H1 (cell line): Measurements from ENCODE around the gene BTBD10. TPM values are rescaled to one million over a fixed set of nuclear protein-coding genes. Genes with fewer than 3 reads are reported as not detected.

ENCODE experiments used
- CTCF ChIA-PET: fragments of 300-600 bp; sonication (Branson Sonifier 250); formaldehyde crosslinking; loops from one replicate; lab custom pipeline; 2021; ENCODE audit not compliant: partially characterized antibody; lab: Charles Lee
- POLR2A ChIA-PET: fragments of 300-600 bp; sonication (Branson Sonifier 250); formaldehyde crosslinking; loops from one replicate; lab custom pipeline; 2021; ENCODE audit warnings: inconsistent platforms; ENCODE audit not compliant: partially characterized antibody; lab: Charles Lee
- DNase-seq, 2 experiments: peaks; one replicate each; pipeline versions ENCODE4 v3.0.0 to v3.0.0-alpha.2; 2010 to 2022; ENCODE audit warnings: low spot score in 2 of 2, low read depth in 1 of 2, mixed read lengths in 1 of 2
- FAIRE-seq: peaks from 2 replicates; lab custom pipeline; 2011; peaks lifted over from hg19 to GRCh38; lab: Jason Lieb, UNC
- H2AFZ ChIP-seq: 2 replicates; pipeline ENCODE4 v1.8.1; 2012; ENCODE audit warnings: low read length, inconsistent platforms
- H2AK5ac ChIP-seq: 2 replicates; pipeline ENCODE4 v1.6.1; 2013; ENCODE audit warnings: low read depth, low read length
- H2BK120ac ChIP-seq: replicated peaks from 2 replicates; pipeline ENCODE3; 2013; ENCODE audit warnings: low read depth, low read length, inconsistent platforms
- H2BK12ac ChIP-seq: 2 replicates; pipeline ENCODE4 v1.6.1; 2013; ENCODE audit warnings: low read depth, low read length
- H2BK15ac ChIP-seq: 2 replicates; pipeline ENCODE4 v1.6.1; 2013; ENCODE audit warnings: low read length
- H2BK20ac ChIP-seq: 2 replicates; pipeline ENCODE4 v1.6.1; 2013; ENCODE audit warnings: low read length
- H2BK5ac ChIP-seq: 2 replicates; pipeline ENCODE4 v1.6.1; 2013; ENCODE audit warnings: low read depth, low read length
- H3K14ac ChIP-seq: 2 replicates; pipeline ENCODE4 v1.6.1; 2013; ENCODE audit warnings: inconsistent platforms; ENCODE audit not compliant: insufficient read length
- H3K18ac ChIP-seq: 2 replicates; pipeline ENCODE4 v1.6.1; 2013; ENCODE audit warnings: low read length; ENCODE audit errors: extremely low read depth
- H3K23ac ChIP-seq: 2 replicates; pipeline ENCODE4 v1.6.1; 2013; ENCODE audit warnings: inconsistent platforms; ENCODE audit not compliant: insufficient read length
- H3K23me2 ChIP-seq: 2 replicates; pipeline ENCODE4 v1.6.1; 2013; ENCODE audit warnings: low read depth, low read length
- H3K27ac ChIP-seq: 2 replicates; pipeline ENCODE4 v1.6.1; 2011; ENCODE audit warnings: low read depth, low read length, inconsistent platforms
- H3K27me3 ChIP-seq, 4 experiments: replicated peaks in 1 of 4; 1 replicate in 1 of 4; 2 replicates in 3 of 4; pipeline versions ENCODE4 v1.6.1 to v1.8.1; 2011 to 2013; ENCODE audit warnings: low read length in 3 of 4, mild to moderate bottlenecking in 3 of 4, inconsistent platforms in 2 of 4, mixed read lengths in 2 of 4, moderate library complexity in 1 of 4; ENCODE audit not compliant: control insufficient read depth in 3 of 4, insufficient read depth in 3 of 4; ENCODE audit errors: extremely low read depth in 1 of 4
- H3K36me3 ChIP-seq, 4 experiments: 2 replicates each; pipeline versions ENCODE4 v1.6.1 to v1.8.1; 2011 to 2013; ENCODE audit warnings: mild to moderate bottlenecking in 4 of 4, low read length in 3 of 4, moderate library complexity in 2 of 4, control low read depth in 1 of 4, inconsistent platforms in 1 of 4; ENCODE audit not compliant: insufficient read depth in 4 of 4, control insufficient read depth in 2 of 4
- H3K4ac ChIP-seq: replicated peaks from 2 replicates; pipeline ENCODE3; 2013; ENCODE audit warnings: low read length, low read depth, mixed read lengths, inconsistent platforms; ENCODE audit not compliant: insufficient read length
- H3K4me1 ChIP-seq, 4 experiments: replicated peaks in 1 of 4; 1 replicate in 1 of 4; 2 replicates in 3 of 4; pipeline versions ENCODE4 v1.6.1 to v1.8.1; 2011 to 2013; ENCODE audit warnings: low read length in 3 of 4, inconsistent platforms in 2 of 4, mixed read lengths in 1 of 4; ENCODE audit not compliant: insufficient read depth in 4 of 4, control insufficient read depth in 3 of 4
- H3K4me2 ChIP-seq, 2 experiments: 2 replicates each; pipeline versions ENCODE4 v1.6.1 to v1.8.1; 2011 to 2013; ENCODE audit warnings: low read depth in 2 of 2, low read length in 2 of 2, control low read depth in 1 of 2, inconsistent platforms in 1 of 2, mild to moderate bottlenecking in 1 of 2; ENCODE audit not compliant: insufficient read depth in 1 of 2
- H3K4me3 ChIP-seq, 4 experiments: fragments of 200-600, 300-600 bp in 1 of 4; sonication (generic), shearing (Covaris generic), sonication (Bioruptor Twin) in 1 of 4; 2 replicates each; pipeline versions ENCODE4 v1.5.1 to v1.8.1; 2011 to 2016; ENCODE audit warnings: low read length in 4 of 4, low read depth in 3 of 4, control low read depth in 2 of 4, inconsistent platforms in 2 of 4, mild to moderate bottlenecking in 2 of 4, mixed read lengths in 1 of 4, moderate library complexity in 1 of 4; ENCODE audit not compliant: insufficient read depth in 2 of 4; ENCODE audit errors: extremely low read depth in 1 of 4
- H3K56ac ChIP-seq: replicated peaks from 2 replicates; pipeline ENCODE3; 2013; ENCODE audit warnings: low read depth, mild to moderate bottlenecking, mixed read lengths, low read length, inconsistent platforms; ENCODE audit not compliant: insufficient read length
- H3K79me1 ChIP-seq: 2 replicates; pipeline ENCODE4 v1.6.1; 2013; ENCODE audit warnings: low read depth, low read length, control low read depth
- H3K79me2 ChIP-seq, 2 experiments: 2 replicates each; pipeline versions ENCODE4 v1.6.1 to v1.8.1; 2012 to 2013; ENCODE audit warnings: low read length in 2 of 2, mild to moderate bottlenecking in 2 of 2, inconsistent platforms in 1 of 2; ENCODE audit not compliant: insufficient read depth in 2 of 2, control insufficient read depth in 1 of 2
- H3K9ac ChIP-seq, 4 experiments: replicated peaks in 1 of 4; 1 replicate in 1 of 4; 2 replicates in 3 of 4; pipeline versions ENCODE4 v1.6.1 to v1.8.1; 2011 to 2013; ENCODE audit warnings: low read depth in 3 of 4, low read length in 3 of 4, control low read depth in 2 of 4, mild to moderate bottlenecking in 2 of 4, moderate library complexity in 2 of 4, inconsistent platforms in 1 of 4; ENCODE audit errors: extremely low read depth in 1 of 4
- H3K9me3 ChIP-seq, 2 experiments: 2 replicates each; pipeline versions ENCODE4 v1.6.1 to v1.8.1; 2012 to 2013; ENCODE audit warnings: mild to moderate bottlenecking in 2 of 2, moderate library complexity in 2 of 2, control low read depth in 1 of 2, inconsistent platforms in 1 of 2, low read depth in 1 of 2, low read length in 1 of 2, mixed read lengths in 1 of 2; ENCODE audit not compliant: insufficient read depth in 2 of 2
- H4K20me1 ChIP-seq, 2 experiments: replicated peaks in 1 of 2; 2 replicates each; pipeline versions ENCODE3 to v1.8.1; 2011 to 2013; ENCODE audit warnings: inconsistent platforms in 2 of 2, low read length in 2 of 2, mild to moderate bottlenecking in 1 of 2; ENCODE audit not compliant: insufficient read depth in 2 of 2, control insufficient read depth in 1 of 2
- H4K5ac ChIP-seq: 2 replicates; pipeline ENCODE4 v1.6.1; 2013; ENCODE audit warnings: low read length, low read depth, mixed read lengths, inconsistent platforms; ENCODE audit not compliant: insufficient read length
- H4K8ac ChIP-seq: 2 replicates; pipeline ENCODE4 v1.8.0; 2013; ENCODE audit warnings: mild to moderate bottlenecking, moderate library complexity, low read length, inconsistent platforms; ENCODE audit not compliant: insufficient read depth; ENCODE audit errors: extremely low read depth
- H4K91ac ChIP-seq: replicated peaks from 2 replicates; pipeline ENCODE3; 2013; ENCODE audit warnings: low read length, mixed read lengths, inconsistent platforms; ENCODE audit not compliant: insufficient read length
- BACH1 ChIP-seq: IDR thresholded peaks from 2 replicates; pipeline ENCODE4 v1.6.1; 2012; ENCODE audit warnings: low read length, improper control_type of control experiment
- BCL11A ChIP-seq, 2 experiments: IDR thresholded peaks; one replicate each; pipeline ENCODE4 v1.6.1; 2011; ENCODE audit warnings: low read depth in 2 of 2, low read length in 2 of 2, mild to moderate bottlenecking in 2 of 2
- BRCA1 ChIP-seq: IDR thresholded peaks from 2 replicates; pipeline ENCODE4 v1.6.1; 2012; ENCODE audit warnings: low read depth, low read length, improper control_type of control experiment
- CEBPB ChIP-seq: IDR thresholded peaks from 2 replicates; pipeline ENCODE4 v1.6.1; 2012; ENCODE audit warnings: low read depth, low read length
- CHD1 ChIP-seq: IDR thresholded peaks from 2 replicates; pipeline ENCODE4 v1.6.1; 2012; ENCODE audit warnings: low read depth, low read length, improper control_type of control experiment
- EZH2 ChIP-seq: fragments of 200-600 bp; sonication (generic); IDR thresholded peaks from 2 replicates; pipeline ENCODE4 v1.7.1; 2012; ENCODE audit warnings: low read depth, mild to moderate bottlenecking, moderate library complexity, low read length, inconsistent platforms; ENCODE audit not compliant: severe bottlenecking
- NRF1 ChIP-seq: IDR thresholded peaks from 2 replicates; pipeline ENCODE4 v1.6.1; 2011; ENCODE audit warnings: mild to moderate bottlenecking, low read depth, low read length, improper control_type of control experiment
- POLR2AphosphoS5 ChIP-seq: IDR thresholded peaks from 2 replicates; pipeline ENCODE4 v1.6.1; 2011; ENCODE audit warnings: low read depth, low read length
- RNF2 ChIP-seq: fragments of 200-900, 300-1000 bp; sonication (generic); IDR thresholded peaks from 2 replicates; pipeline ENCODE4 v1.7.1; 2016; ENCODE audit warnings: borderline replicate concordance, low read depth, mild to moderate bottlenecking, antibody characterized with exemption, low read length; ENCODE audit not compliant: poor library complexity, severe bottlenecking; ENCODE audit errors: missing control alignments
- SP1 ChIP-seq: IDR thresholded peaks from 2 replicates; pipeline ENCODE4 v1.6.1; 2011; ENCODE audit warnings: low read depth, low read length
- USF2 ChIP-seq: IDR thresholded peaks from 2 replicates; pipeline ENCODE4 v1.6.1; 2011; ENCODE audit warnings: low read length, improper control_type of control experiment
- WGBS, 2 experiments: shearing (Covaris generic) in 1 of 2; methylation state at CpG; one replicate each; pipeline versions ENCODE4 v1.1.6 to v1.1.7; 2013 to 2015; ENCODE audit warnings: low lambda C conversion rate in 2 of 2, mixed read lengths in 2 of 2, inconsistent platforms in 1 of 2, low coverage in 1 of 2, missing lambda C conversion rate in 1 of 2; ENCODE audit not compliant: insufficient replicate concordance in 2 of 2, insufficient coverage in 1 of 2, insufficient read length in 1 of 2; ENCODE audit errors: extremely low coverage in 1 of 2, missing lambda C conversion rate in 1 of 2; 5-methylcytosine and 5-hydroxymethylcytosine counted together
- polyA plus RNA-seq, 7 experiments: library from polyadenylated mRNA; depleted of rRNA in 3 of 7; stranded (reverse) in 5 of 7; unstranded in 2 of 7; fragments of >200 nt in 5 of 7; fragments of 200-250 nt in 2 of 7; gene quantifications; 1 replicate in 5 of 7; 2 replicates in 1 of 7; 4 replicates in 1 of 7; pipeline versions ENCODE4 v1.2.1 to v1.2.3, GENCODE V29; 2011 to 2013; ENCODE audit warnings: missing spikeins in 2 of 7, mixed read lengths in 2 of 7
- total RNA-seq: library from RNA; stranded (reverse); fragmentation: NEBNext Ultra II Directional; extraction: Animal tissue kit (Norgen Biotek cat#: 25700); gene quantifications from 2 replicates; pipeline ENCODE4 v1.2.1, GENCODE V29; 2021
- TF ChIP-seq, protein P1 (sequence below): IDR thresholded peaks from 2 replicates; pipeline ENCODE4 v1.6.1; 2012; ENCODE audit warnings: low read length, inconsistent platforms

The BTBD10 gene
- total and polyA plus RNA-seq, 2 of the 8 experiments (the other 6 are each of a cell fraction or from before 2014, with no cell fraction given): 13.8 to 22.2 TPM

GRCh38 chr11:13347901-13348300 is 115.1 kb downstream of the BTBD10 start:
- H4K5ac ChIP-seq: no peak overlapping the region
- H2BK20ac ChIP-seq: no peak overlapping the region
- H3K9me3 ChIP-seq: no peaks in the 10 kb centered on the region
- H3K23ac ChIP-seq: no peak overlapping the region
- H3K36me3 ChIP-seq: no peaks in the 10 kb centered on the region
- no peaks in the 10 kb centered on the region for H3K79me2 ChIP-seq
- H3K9ac ChIP-seq: no peak overlapping the region
- DNase-seq (no peak), FAIRE-seq (no peak)
- H2BK12ac ChIP-seq: no peak overlapping the region
- no peak overlapping the region for H3K4me3 ChIP-seq
- H4K91ac ChIP-seq: no peak overlapping the region
- H3K27ac ChIP-seq: no peak overlapping the region
- H2BK120ac ChIP-seq: no peak overlapping the region
- H4K8ac ChIP-seq: no peak overlapping the region
- ChIA-PET CTCF (interaction anchor here (0.7 to 5.8 kb wide), 8 partner anchors 8 to 187 kb away, joined by 3 to 59 read pairs (median 5); no protein-coding TSS in a partner anchor), POLR2A (interaction anchor here (1.5 kb wide), 1 partner anchor 69 kb away, joined by 3 read pairs; no protein-coding TSS in a partner anchor)
- H3K4me1 ChIP-seq: peaks cover 0 to 2% (median 0%) of the 10 kb centered on the region in 4 experiments; a peak in 1 of 7 replicates
- H4K20me1 ChIP-seq: no peaks in the 10 kb centered on the region
- 79% methylated on average over 7 of the region's 7 CpGs; no CpG with 5 or more reads in 1 of the 2 experiments for WGBS, 2 experiments
- no peak overlapping the region for H2BK15ac ChIP-seq
- no peak overlapping the region for H3K4ac ChIP-seq
- no peaks in the 10 kb centered on the region for H3K27me3 ChIP-seq
- no peak overlapping the region for H2AK5ac ChIP-seq
- no peak overlapping the region for H3K4me2 ChIP-seq
- H3K23me2 ChIP-seq: no peaks in the 10 kb centered on the region
- no peak overlapping the region for H3K18ac ChIP-seq
- no peaks in the 10 kb centered on the region for H3K79me1 ChIP-seq
- H3K14ac ChIP-seq: no peak overlapping the region
- no peak overlapping the region for H2BK5ac ChIP-seq
- no peak overlapping the region for H2AFZ ChIP-seq
- no peak overlapping the region for H3K56ac ChIP-seq
- TF ChIP-seq BACH1 (no peak), BCL11A (IDR thresholded peaks at IDR 0.05; ENCODE audit: low read depth in 2 of 2, low read length in 2 of 2) (no peak), CHD1 (no peak), CEBPB (no peak), EZH2 (no peak), SP1 (no peak), POLR2AphosphoS5 (no peak), RNF2 (no peak), USF2 (no peak), NRF1 (no peak), BRCA1 (no peak)
- TF ChIP-seq, protein P1, sequence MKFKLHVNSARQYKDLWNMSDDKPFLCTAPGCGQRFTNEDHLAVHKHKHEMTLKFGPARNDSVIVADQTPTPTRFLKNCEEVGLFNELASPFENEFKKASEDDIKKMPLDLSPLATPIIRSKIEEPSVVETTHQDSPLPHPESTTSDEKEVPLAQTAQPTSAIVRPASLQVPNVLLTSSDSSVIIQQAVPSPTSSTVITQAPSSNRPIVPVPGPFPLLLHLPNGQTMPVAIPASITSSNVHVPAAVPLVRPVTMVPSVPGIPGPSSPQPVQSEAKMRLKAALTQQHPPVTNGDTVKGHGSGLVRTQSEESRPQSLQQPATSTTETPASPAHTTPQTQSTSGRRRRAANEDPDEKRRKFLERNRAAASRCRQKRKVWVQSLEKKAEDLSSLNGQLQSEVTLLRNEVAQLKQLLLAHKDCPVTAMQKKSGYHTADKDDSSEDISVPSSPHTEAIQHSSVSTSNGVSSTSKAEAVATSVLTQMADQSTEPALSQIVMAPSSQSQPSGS: no peak
